Suprapubic skin (tissue), 4 donors: ENCODE results near the gene TCERG1L. TPM values are rescaled to one million over a fixed set of nuclear protein-coding genes. Genes with fewer than 3 reads are reported as not detected.

Experiments
- DNase-seq, 2 donors: peaks; one replicate each; pipeline ENCODE4 v3.0.0-alpha.2; 2019; ENCODE audit warnings: low spot score in 2 of 2
- H3K27ac ChIP-seq: fragments of 200-600 bp; sonication (generic); one replicate; pipeline ENCODE4 v1.5.1; 2019
- H3K27me3 ChIP-seq: fragments of 200-600 bp; sonication (generic); one replicate; pipeline ENCODE4 v1.5.1; 2019
- H3K36me3 ChIP-seq: fragments of 200-600 bp; sonication (generic); one replicate; pipeline ENCODE4 v1.5.1; 2019
- H3K4me1 ChIP-seq: fragments of 200-600 bp; sonication (generic); one replicate; pipeline ENCODE4 v1.5.1; 2019
- H3K4me3 ChIP-seq: fragments of 200-600 bp; sonication (generic); one replicate; pipeline ENCODE4 v1.5.1; 2019; ENCODE audit warnings: mild to moderate bottlenecking
- H3K9me3 ChIP-seq: fragments of 200-600 bp; sonication (generic); one replicate; pipeline ENCODE4 v1.5.1; 2019
- EP300 ChIP-seq: sonication (generic); formaldehyde crosslinking; IDR thresholded peaks from one replicate; pipeline ENCODE4 v1.6.1; 2017; ENCODE audit warnings: antibody characterized with exemption
- POLR2A ChIP-seq, 2 donors: fragments of 450-650 bp; IDR thresholded peaks; one replicate each; pipeline ENCODE4 v1.6.1; 2017; ENCODE audit warnings: antibody characterized with exemption in 2 of 2, mild to moderate bottlenecking in 2 of 2, moderate library complexity in 2 of 2
- POLR2AphosphoS5 ChIP-seq, 3 donors: sonication (generic); formaldehyde crosslinking; IDR thresholded peaks; one replicate each; pipeline ENCODE4 v1.6.1; 2017; ENCODE audit warnings: antibody characterized with exemption in 3 of 3
- WGBS: methylation state at CpG from one replicate; pipeline ENCODE4 v1.1.5; 2018; 5-methylcytosine and 5-hydroxymethylcytosine counted together
- total RNA-seq, 4 donors: library from RNA; depleted of rRNA; stranded (reverse); fragments of >200 nt; gene quantifications; one replicate each; pipeline ENCODE4 v1.1.0, GENCODE V29; 2016
- TF ChIP-seq, protein P1 (sequence below), 2 donors: fragments of 200-600 bp in 1 of 2; fragments of 450-650 bp in 1 of 2; sonication (generic) in 1 of 2; IDR thresholded peaks; one replicate each; pipeline ENCODE4 v1.5.1; 2016 to 2019; ENCODE audit warnings: antibody characterized with exemption in 2 of 2, mild to moderate bottlenecking in 1 of 2, moderate library complexity in 1 of 2

The TCERG1L gene
- total RNA-seq, 4 donors from 2014 or later: 0.32 to 1.0 (median 0.51) TPM

DNA sequence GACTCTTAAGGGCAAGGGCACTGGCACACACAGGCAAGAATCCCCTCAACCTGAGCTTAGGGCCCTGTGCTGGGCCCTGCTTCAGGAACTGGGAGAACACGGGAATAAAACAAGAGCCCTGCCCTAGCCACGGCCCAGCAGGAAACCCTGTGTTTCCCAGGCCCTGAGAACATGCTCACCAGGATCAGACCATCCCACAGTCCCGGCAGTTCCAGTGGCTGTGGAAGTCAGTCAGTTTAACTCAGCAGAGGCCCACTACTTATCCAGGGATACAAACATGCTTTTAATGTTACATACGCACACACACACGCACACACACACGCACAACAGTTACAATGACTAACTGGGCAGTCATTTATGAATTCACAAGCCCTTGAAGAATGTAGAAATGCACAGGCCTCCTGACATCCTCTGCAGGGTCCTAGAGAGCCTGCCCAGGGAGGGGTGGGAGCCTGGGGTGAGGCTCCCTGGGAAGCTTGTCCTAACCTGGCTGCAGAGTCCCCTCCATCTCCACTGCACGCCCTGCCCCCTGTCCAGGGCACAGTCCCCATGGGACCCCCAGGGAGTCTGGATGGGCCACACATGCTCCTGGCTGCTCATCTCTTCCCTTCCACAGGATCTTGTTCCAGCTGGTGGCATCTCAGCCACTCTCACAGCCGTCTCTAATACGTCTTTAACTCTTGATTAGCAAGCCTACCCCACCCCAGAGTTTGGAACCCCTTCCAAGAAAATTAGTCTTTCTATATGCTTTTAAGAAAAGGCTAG, 97.6 kb downstream of the TCERG1L start:
- no peaks in the 10 kb centered on the region for H3K27me3 ChIP-seq
- H3K36me3 ChIP-seq: no peaks in the 10 kb centered on the region
- DNase-seq: peak; percentile 29 to 38
- no peak overlapping the region for H3K27ac ChIP-seq
- H3K4me3 ChIP-seq: no peak overlapping the region
- TF ChIP-seq, protein P1, sequence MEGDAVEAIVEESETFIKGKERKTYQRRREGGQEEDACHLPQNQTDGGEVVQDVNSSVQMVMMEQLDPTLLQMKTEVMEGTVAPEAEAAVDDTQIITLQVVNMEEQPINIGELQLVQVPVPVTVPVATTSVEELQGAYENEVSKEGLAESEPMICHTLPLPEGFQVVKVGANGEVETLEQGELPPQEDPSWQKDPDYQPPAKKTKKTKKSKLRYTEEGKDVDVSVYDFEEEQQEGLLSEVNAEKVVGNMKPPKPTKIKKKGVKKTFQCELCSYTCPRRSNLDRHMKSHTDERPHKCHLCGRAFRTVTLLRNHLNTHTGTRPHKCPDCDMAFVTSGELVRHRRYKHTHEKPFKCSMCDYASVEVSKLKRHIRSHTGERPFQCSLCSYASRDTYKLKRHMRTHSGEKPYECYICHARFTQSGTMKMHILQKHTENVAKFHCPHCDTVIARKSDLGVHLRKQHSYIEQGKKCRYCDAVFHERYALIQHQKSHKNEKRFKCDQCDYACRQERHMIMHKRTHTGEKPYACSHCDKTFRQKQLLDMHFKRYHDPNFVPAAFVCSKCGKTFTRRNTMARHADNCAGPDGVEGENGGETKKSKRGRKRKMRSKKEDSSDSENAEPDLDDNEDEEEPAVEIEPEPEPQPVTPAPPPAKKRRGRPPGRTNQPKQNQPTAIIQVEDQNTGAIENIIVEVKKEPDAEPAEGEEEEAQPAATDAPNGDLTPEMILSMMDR (IDR thresholded peaks at IDR 0.05): no peak
- TF ChIP-seq EP300: no peak
- TF ChIP-seq POLR2A (IDR thresholded peaks at IDR 0.05): no peak
- TF ChIP-seq POLR2AphosphoS5 (IDR thresholded peaks at IDR 0.05): no peak
- H3K9me3 ChIP-seq: no peaks in the 10 kb centered on the region
- 77% methylated on average over 6 of the region's 9 CpGs for WGBS
- no peaks in the 10 kb centered on the region for H3K4me1 ChIP-seq

GRCh38 chr10:131212763-131213325, 98.7 kb downstream of the TCERG1L start:
- Histone ChIP-seq H3K36me3 (no peaks in the 10 kb centered on the region), H3K4me1 (no peaks in the 10 kb centered on the region), H3K27ac (no peak overlapping the region), H3K4me3 (no peak overlapping the region), H3K9me3 (no peaks in the 10 kb centered on the region), H3K27me3 (no peaks in the 10 kb centered on the region)
- DNase-seq: peak in 1 of 2 donors; percentile 40
- TF ChIP-seq POLR2AphosphoS5 (IDR thresholded peaks at IDR 0.05): no peak
- TF ChIP-seq, protein P1 (IDR thresholded peaks at IDR 0.05): no peak
- 87% methylated on average over 4 of the region's 5 CpGs for WGBS

- Histone ChIP-seq H3K27ac (no peak overlapping the region), H3K4me1 (no peaks in the 10 kb centered on the region), H3K27me3 (no peaks in the 10 kb centered on the region), H3K9me3 (no peaks in the 10 kb centered on the region), H3K4me3 (no peak overlapping the region), H3K36me3 (no peaks in the 10 kb centered on the region)
- TF ChIP-seq EP300 (no peak), POLR2A (IDR thresholded peaks at IDR 0.05) (no peak)
- DNase-seq: peak in 1 of 2 donors; percentile 47
- WGBS: 83% methylated on average over 2 of the region's 2 CpGs
Measured at GRCh38 chr10:131211965-131212619, 99.4 kb downstream of the TCERG1L start.

DNA sequence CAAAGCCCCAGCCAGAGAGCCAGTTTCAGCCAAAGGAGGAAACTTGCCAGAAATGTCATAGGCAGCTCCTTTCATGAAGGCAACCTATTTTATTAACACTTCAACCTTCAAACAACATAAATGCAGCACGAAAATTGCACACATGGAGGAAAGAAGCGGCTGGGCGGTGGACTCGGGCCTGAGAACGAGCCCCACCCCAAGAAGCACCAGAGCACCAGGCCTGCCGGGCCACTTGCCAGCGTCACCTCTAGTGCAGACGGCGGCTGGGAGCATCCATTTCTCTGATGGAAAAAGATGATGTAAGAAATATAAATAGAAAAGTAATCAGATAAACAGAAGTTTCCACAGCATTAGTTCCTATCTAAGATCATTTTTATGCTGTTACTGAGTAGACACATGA, 100.0 kb downstream of the TCERG1L start:
- DNase-seq: peak in 1 of 2 donors; percentile 70
- no peak for TF ChIP-seq POLR2A (IDR thresholded peaks at IDR 0.05)
- TF ChIP-seq EP300: no peak
- TF ChIP-seq POLR2AphosphoS5 (IDR thresholded peaks at IDR 0.05): no peak
- TF ChIP-seq, protein P1 (IDR thresholded peaks at IDR 0.05): no peak
- 60% methylated on average over 9 of the region's 9 CpGs for WGBS

GRCh38 chr10:131211146-131211545, 100.4 kb downstream of the TCERG1L start:
- Histone ChIP-seq H3K27ac (no peak overlapping the region), H3K9me3 (no peaks in the 10 kb centered on the region), H3K4me1 (no peaks in the 10 kb centered on the region), H3K36me3 (no peaks in the 10 kb centered on the region), H3K27me3 (no peaks in the 10 kb centered on the region), H3K4me3 (no peak overlapping the region)
- 81% methylated on average over 10 of the region's 10 CpGs for WGBS
- TF ChIP-seq, protein P1 (IDR thresholded peaks at IDR 0.05): no peak
- no peak for TF ChIP-seq POLR2A (IDR thresholded peaks at IDR 0.05)
- TF ChIP-seq EP300: no peak
- no peak for TF ChIP-seq POLR2AphosphoS5 (IDR thresholded peaks at IDR 0.05)
- DNase-seq: peak in 1 of 2 donors; percentile 71

More for the DNA sequence above, 100.0 kb downstream of the TCERG1L start:
- no peaks in the 10 kb centered on the region for H3K9me3 ChIP-seq
- no peaks in the 10 kb centered on the region for H3K27me3 ChIP-seq
- no peaks in the 10 kb centered on the region for H3K36me3 ChIP-seq
- no peaks in the 10 kb centered on the region for H3K4me1 ChIP-seq
- no peak overlapping the region for H3K27ac ChIP-seq
- no peak overlapping the region for H3K4me3 ChIP-seq
